ENCODE measurements around the gene FANCI.

- TF ChIP-seq, protein P1, sequence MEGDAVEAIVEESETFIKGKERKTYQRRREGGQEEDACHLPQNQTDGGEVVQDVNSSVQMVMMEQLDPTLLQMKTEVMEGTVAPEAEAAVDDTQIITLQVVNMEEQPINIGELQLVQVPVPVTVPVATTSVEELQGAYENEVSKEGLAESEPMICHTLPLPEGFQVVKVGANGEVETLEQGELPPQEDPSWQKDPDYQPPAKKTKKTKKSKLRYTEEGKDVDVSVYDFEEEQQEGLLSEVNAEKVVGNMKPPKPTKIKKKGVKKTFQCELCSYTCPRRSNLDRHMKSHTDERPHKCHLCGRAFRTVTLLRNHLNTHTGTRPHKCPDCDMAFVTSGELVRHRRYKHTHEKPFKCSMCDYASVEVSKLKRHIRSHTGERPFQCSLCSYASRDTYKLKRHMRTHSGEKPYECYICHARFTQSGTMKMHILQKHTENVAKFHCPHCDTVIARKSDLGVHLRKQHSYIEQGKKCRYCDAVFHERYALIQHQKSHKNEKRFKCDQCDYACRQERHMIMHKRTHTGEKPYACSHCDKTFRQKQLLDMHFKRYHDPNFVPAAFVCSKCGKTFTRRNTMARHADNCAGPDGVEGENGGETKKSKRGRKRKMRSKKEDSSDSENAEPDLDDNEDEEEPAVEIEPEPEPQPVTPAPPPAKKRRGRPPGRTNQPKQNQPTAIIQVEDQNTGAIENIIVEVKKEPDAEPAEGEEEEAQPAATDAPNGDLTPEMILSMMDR (IDR thresholded peaks at IDR 0.05), result no peak
- TF ChIP-seq POLR2A (IDR thresholded peaks at IDR 0.05), result no peak
Observed at GRCh38 chr15:89363133-89363532, 119.4 kb downstream of the FANCI start.
